Suprapubic skin (tissue), 4 donors: Measurements from ENCODE around the gene CHST6.

Experiments
- CTCF ChIP-seq, 2 donors: fragments of 200-600 bp in 1 of 2; fragments of 450-650 bp in 1 of 2; sonication (generic) in 1 of 2; IDR thresholded peaks; one replicate each; pipeline ENCODE4 v1.5.1; 2016 to 2019; ENCODE audit warnings: antibody characterized with exemption in 2 of 2, mild to moderate bottlenecking in 1 of 2, moderate library complexity in 1 of 2
- POLR2A ChIP-seq, 2 donors: fragments of 450-650 bp; IDR thresholded peaks; one replicate each; pipeline ENCODE4 v1.6.1; 2017; ENCODE audit warnings: antibody characterized with exemption in 2 of 2, mild to moderate bottlenecking in 2 of 2, moderate library complexity in 2 of 2
- POLR2AphosphoS5 ChIP-seq, 3 donors: sonication (generic); formaldehyde crosslinking; IDR thresholded peaks; one replicate each; pipeline ENCODE4 v1.6.1; 2017; ENCODE audit warnings: antibody characterized with exemption in 3 of 3

GRCh38 chr16:75482434-75483205 is 12.6 kb downstream of the CHST6 start:
- TF ChIP-seq CTCF (IDR thresholded peaks at IDR 0.05) (no peak), POLR2AphosphoS5 (IDR thresholded peaks at IDR 0.05) (no peak), POLR2A (IDR thresholded peaks at IDR 0.05) (no peak)
